Measurements from ENCODE around the gene PDCD1LG2.

Gene PDCD1LG2

DNA sequence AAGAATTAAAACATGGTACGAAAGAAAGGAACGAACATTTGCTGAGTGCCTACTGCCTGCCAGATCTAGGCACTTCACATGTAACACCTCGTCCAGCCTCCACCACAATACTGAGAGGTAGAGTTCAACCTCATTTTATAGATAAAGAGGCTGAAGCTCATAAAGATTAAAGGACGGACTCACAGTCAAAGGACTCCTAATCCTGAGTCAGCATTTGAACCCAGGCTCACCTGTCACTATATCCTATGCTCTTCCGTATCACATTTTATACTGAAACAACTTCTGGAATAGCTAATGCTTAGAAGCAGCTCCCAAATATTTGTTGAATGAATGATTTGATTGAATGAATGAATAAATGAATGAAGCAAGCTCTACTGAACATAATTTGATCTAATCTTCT lies 22.5 kb downstream of the PDCD1LG2 start:
- no peak for DNase-seq

DNA sequence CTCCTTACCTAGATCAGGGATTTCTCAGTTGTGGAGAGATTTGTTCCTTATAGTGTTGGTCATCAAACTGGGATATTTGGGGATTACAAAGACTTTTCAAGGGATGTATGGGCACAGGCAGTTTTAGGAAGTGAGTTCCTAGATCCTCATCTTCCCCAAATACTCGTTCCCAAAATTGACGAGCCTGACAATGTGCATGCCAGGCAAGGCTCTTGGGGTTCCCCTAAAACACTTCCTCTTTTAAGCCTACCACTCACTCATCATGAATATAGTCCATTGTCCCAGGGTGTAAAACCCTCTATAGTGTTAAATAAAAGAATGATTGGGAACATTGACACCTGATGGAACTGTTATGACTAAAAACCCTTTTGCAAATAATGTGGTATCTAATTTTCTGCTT lies 26.4 kb downstream of the PDCD1LG2 start:
- peak; percentile 13 for DNase-seq

DNA sequence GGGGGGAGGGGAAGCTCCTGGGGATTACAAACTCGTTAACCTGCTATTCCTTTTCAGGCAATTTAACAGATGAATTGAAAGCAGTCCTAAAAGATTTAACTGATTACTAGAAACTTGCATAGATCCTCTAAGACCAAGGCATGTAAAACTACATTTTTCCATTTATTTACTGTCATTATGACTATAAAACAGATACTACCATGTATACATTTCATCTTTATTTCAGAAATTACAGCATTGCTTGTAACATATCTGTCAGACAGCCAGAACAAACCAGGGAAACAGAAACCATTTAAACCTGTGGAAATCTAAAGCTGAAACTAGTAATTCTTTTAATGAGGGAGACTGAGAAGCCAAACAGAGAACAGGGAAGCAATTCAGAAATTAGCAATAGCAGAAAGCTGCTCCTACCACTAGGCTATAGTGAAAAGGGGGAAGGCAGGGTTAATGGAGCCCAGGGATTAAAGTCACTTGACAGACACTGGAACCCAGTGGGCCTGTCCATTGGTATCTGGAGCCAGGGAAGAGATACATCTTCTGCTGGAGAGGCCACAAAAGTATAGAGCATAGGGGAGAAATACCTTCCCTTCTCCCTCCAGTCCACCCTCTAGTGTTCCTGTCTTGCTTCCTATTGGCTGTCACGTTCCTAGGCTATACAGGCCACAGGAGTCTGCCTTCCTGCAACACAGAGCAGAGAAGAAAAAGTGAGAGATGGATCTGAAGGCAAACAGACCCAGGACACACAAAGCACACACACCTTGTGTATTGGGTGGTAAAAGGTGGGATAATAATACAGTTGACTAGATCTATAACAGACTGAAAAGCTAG lies 33.8 kb downstream of the PDCD1LG2 start:
- DNase-seq = no peak

DNA sequence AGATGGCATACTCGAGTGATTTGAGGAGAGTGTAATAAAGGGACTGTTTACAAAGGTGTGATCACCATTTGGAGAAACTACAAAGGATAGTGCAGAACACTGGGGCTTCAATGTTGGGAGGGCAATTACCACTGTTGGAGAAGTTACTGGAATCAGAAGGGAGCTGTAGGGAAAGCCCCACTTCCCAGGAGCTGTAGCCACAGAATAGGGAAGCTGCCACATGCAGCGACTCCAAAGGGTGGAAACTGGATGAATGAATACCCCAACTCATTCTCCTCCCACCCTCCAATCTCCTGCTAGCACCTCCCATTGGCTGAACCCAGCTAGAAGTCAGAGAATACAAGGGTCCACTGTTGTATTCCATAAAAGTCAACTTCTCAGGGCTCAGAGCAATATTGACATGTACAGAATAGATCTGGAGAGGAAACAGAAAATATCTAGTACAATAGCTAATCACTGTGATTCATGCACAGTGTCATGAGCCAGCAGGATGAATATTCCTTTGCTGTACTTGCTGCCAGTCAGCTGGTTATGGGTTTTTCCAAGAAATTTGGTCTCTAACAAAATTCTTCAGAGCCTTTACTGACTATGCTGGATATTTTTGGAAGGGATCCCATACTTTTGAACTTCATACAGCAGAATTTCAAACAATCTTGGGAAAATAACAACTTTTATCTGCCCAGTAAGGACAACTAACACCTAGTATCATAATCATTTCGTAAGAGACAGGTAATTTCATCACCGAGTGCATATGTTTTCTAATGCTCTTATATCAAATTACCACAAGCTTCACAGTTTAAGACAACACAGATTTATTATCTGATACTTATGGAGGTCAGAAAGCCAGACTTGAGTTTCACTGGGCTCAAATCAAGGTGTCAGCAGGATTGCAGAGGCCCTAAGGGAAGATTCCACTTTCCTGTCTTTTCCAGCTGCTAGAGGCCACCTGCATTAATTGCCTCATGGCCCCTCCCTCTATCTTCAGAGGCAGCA lies 39.6 kb downstream of the PDCD1LG2 start:
- no peak for DNase-seq

DNA sequence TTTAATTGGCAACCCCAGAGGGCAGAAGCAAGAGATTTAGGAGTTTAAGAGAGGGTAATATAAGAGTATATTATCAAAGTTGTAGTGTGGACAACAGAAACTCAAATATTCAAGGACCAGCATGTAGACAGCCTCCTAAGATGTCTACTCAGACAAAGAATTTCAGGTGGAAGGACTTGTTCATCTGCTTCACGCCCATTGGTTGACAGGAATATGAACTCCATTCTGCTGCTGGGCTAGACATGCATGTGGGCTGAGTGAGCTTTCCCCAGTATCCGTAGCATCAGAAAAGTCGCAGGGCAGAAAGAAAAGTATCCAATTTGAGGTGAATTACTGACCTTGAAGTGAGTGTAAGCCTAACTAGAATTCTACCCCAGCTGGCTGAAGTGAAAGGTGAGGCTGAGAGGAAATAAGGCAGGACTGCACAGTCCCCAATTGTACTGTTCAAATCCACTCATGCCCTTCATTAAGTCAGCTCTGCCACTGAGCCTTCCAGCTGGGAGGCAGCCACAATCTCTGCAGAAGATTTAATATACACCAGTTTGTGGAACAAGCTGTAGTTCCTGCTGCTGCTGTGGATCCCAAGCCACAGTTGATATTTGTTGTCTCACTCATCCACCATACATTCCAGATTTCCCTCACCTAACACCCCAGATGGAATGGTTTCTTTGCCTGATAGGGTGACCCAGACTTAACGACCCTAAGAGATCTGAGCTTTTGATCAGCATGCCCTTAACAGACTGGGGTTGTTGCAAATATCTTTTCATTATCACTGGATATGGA lies 41.2 kb downstream of the PDCD1LG2 start:
- no peak for DNase-seq

DNA sequence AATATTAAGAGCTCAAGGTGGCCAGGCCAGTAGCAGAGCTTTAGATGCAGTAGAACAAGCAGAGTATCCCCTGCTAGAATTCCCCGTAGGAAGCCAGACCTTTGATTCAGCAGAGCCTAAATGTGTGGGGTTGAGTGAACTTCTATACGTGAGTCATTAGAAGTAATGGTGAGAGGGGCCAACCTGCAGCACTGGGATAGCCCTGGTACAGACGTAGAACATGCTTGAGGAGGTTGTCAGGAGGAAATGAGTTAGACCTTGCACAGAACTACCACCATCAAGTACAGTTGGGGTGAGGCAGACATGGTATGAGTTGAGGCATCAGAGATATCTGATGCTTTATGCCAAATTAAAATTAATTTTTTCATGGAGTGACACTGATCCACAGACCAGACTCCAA lies 42.0 kb downstream of the PDCD1LG2 start:
- no peak for DNase-seq

DNA sequence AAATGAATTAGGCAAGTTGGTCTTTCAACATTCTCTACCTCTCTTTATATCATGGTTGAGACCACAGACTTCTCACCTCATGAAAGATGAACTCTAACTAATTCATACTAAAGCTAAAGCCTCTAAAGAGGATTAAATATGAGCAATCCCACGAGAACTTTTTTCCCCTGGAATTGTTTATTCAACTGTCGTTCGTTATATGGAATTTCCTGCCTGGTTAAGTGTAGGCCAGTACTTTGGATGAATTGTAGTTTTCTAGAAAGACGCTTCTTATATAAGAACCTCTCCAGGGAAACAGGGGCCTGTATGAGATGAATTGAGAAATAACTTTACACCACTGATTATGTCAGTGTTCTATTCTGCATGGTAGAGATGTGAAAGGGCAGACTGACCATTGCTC lies 42.9 kb downstream of the PDCD1LG2 start:
- no peak for DNase-seq

DNA sequence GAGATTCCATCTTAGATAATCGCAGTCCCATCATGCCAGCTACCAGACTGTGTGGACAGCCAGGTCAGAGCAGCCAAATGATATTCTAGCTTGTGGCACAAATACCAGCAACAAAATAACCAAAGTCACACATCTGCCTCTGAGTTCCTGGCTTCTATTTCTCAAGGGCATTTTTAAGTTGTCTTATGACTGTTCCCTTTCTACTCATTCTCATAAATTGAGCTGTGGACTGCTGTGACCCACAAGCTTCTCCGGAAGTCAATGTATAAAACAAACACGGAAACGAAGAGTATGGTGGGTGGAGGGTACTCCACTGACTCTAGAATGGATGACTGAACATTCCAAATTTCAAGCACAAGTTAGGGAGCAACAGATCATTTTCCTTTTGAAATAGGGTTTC lies 43.9 kb downstream of the PDCD1LG2 start:
- no peak for DNase-seq

DNA sequence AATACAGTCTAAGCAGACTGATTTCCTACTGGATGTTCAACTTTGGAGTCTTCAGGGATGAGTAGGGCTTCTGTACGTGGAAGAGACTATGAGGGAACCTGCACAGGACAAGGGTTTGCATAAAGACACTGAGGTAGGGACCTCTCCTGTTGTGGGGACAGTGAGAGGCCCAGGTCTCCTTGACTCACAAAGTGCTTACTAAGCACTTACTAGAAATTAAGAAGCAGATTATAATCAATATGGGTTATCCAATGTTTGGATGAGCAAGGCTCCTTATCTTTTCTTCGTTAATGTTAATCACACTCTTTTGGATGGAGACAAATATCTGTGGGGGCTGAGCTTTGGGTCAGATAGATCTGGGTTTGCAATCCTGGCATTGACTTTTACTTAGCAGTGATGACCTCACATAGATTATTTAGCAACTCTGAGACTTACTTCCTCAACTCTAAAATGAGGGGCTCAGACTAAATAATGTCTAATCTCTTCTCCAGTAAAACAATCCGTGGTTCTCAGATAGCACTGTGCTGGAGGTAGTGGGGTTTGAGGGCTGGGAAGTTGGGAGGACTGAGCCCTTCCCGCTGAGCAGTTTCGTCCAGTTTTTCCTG lies 45.9 kb downstream of the PDCD1LG2 start:
- no peak for DNase-seq

DNA sequence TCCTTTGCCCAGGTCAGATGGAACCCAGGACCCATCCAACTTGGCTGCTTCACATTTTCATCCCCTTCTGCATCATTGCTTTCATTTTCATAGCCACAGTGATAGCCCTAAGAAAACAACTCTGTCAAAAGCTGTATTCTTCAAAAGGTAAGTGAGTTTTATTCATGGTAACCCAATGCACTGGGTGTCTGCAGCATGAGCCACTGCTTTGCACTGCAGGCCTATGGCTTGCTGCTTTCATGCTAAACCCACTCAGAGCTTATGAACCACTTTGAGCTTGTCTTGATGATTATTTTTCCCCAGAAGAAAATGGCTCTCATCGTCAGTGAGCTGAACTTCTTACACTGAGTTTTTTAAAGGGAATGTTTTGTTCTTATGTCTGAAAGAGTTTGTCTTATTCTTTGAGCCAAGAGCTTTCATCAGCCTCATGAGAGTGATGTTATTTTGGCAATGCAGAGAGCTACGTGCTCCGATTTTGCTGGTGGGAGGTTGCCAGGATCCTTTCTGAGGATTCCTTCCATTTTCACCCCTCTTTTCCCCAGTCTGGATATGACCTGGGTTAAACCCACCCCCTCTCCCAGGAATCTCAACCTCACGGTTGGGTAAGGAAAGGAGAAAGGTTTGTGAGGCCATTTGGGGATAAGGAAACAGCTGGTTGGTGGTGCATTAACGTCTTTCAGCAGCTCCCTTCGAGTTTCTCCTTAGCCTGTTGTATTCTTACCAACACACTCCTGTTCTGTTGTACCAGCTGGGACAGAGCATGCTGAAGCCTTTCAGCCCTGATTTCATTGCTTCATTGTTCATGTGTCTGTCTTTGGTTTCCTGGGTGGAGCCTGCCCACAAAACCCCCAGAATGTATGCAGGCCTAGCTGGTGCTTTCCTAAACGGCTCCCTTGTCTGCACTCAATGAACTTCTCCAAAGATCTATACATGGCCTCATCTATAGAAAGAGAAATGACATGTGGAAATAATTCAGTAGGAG lies 47.6 kb downstream of the PDCD1LG2 start:
- DNase-seq = peak; percentile 72

DNA sequence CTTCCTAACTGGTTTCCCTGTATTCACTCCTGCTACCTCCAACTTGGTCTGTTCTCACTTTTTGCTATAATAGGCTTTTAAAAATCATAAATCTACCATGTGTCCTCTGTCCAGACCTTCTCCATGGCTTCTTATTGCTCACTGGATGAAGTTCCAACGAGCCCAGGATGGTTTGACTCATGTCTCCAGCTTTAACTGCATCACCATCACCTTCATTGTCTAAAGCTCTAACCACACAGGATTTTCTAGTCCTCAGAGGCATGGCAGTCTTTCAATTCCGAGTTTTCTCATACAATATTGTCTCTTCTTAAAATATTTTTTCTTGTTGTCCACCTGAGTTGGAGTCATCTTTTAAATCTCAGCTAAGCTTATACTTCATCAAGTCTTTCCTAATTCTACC lies 49.3 kb downstream of the PDCD1LG2 start:
- no peak for DNase-seq

DNA sequence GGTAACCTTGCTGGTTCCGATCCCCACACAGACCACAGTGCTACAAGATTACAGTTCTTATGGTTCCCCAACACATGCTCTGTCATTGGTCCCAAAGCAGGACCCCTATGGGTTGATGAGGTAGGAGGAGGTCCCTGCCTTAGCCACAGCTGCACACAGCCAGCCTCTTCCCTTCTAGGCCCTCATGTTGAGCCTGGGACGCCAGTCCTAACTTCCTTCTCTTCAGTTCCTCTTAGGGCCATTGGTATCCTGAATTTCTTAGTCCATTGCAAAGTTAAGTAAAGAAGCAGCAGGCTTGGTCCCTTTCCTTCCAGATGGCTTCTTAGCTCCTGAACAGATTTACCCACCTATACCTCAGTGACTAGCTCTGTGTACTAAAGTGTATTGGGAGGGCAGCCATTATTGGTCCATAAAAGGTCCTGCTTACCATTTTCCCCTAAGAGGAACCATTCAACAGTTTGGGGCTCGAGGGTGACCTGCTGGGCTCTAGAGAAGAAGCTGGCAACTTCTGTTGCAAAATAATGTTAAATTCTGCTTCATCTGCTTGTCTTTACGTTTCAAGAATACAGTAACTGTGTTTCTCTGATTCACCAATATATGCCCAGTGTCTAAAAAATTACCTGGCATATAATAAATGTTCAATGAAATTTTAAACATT lies 50.2 kb downstream of the PDCD1LG2 start:
- DNase-seq = no peak

DNA sequence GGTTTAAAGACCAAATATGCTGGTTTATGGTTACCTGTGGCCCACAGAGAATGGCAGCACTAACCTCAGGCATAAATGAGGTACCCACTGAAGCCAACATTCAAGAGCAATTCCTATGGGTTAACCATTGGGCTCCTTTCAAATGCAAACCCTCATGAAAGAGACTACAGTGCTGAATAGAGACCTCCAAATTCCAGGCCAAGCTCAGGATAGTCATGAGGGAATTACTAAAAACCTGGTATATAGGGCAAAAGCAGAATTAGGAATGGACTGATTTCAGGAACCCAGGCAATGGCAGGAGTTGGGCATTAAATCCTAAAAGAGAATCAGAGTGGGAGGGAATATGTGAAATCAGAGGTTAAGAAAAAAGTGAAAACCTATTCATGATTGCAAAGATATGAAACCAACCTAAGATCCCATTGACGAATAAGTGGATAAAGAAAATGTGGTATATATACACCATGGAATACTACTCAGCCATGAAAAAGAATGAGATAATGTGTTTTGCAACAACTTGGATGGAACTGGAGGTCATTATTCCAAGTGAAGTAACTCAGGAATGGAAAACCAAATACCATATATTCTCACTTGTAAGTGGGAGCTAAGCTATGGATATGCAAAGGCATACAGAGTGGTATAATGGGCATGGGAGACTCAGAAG lies 51.6 kb downstream of the PDCD1LG2 start:
- DNase-seq = no peak

DNA sequence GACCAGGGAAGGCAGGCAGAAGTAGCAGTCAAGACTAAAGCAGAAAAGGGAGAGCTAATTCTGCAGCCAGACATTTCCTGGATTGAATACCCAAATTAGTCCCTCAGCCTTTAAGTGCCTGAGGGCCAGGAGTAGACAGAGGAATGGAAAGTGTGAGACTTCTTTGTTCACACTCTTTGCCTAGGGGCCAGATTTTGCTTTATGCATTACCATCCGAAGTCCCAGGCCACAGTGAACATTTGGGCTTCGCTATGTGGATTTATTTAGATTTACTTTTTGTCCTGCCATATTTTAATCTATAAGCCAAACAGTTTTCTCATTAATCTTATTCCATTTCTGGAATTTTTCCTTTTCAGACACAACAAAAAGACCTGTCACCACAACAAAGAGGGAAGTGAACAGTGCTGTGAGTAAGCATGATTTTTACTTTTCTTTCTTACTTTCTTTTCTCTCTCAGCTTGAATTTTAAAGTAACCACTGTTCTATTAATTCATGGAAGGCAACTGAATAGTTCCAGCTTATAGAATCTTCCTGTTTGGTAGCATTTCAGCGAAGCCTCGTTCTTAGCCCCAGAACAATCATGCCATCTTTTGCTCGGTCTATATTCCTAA lies 52.6 kb downstream of the PDCD1LG2 start:
- no peak for DNase-seq

DNA sequence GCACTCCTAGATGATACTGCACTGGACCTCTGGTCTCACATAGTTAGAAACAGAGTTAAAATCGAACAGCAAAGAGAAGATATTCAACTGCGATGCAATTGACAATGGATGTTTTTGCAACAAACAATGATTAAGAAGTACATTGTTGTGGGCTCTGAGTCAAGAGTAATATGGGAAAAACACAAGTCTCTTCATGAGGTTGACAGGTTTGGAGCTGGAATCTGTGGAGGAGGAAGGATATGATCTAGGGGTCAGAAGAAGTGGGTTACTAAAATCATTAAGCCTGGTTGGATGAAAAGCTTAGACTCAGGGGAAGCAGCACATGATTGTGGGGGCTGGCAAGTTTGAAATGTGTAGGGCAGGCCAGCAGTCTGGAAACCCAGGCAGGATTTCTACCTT lies 53.1 kb downstream of the PDCD1LG2 start:
- no peak for DNase-seq

DNA sequence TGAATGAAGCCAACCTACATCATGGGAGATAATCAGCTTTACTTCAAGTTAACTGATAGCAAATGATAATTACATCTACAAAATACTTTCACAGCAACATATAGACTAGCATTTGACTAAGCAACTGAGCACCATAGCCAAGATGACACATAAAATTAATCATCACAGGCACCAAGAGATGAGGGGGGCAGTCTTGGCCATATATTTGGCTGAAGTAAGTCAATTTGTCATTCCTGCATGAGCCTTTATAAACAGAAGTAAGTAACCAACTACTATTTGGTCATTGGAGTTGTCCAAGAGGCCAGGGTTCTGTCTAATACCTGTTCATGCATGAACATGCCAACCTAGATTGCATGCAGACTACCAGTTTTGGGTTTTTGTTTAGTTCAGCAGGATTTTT lies 53.6 kb downstream of the PDCD1LG2 start:
- DNase-seq = no peak

DNA sequence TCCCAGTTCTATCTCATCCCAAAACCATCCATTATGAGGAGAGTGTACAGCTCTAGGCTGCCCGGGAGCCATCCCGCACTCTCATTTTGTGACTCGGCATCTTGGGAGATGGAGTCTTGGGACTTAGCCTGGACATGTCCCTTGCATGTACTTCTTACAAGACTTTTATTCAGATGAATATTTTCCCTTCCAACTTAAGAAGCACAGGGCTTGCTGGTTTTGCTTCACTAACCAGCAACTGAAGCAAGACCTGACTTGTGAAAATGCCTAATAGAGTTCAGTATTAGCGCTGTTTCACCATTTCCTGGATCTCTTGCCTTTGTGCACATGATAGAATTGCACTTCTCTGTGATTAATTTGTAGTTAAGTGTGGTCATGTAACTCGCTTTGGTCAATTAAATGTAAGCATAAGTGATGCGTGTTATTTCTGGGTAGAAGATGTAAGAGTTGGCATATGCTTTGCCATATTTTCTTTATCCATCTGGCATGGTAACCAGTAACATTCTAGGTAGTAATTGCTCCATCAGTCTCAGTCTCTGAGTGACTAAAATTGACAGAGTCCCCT lies 55.8 kb downstream of the PDCD1LG2 start:
- no peak for DNase-seq

DNA sequence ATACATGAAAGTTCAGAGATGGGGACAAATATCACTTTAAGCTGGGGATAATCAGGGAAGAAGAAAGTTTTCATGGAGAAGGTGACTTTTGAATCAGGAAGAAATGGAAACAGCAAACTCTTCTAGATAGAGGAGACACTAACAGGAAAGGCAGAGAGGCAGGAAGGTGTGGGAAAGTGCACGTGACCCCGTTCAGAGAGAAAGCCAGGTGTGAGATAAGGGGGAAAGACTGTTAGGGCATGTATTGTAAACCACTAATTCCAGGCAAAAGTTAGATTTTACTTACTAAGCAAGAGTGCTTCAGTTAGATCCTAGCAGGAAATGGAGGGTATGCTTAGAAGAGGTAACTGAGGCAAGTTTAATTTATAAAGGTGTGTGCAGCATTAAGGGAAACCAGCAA lies 58.5 kb downstream of the PDCD1LG2 start:
- no peak for DNase-seq

DNA sequence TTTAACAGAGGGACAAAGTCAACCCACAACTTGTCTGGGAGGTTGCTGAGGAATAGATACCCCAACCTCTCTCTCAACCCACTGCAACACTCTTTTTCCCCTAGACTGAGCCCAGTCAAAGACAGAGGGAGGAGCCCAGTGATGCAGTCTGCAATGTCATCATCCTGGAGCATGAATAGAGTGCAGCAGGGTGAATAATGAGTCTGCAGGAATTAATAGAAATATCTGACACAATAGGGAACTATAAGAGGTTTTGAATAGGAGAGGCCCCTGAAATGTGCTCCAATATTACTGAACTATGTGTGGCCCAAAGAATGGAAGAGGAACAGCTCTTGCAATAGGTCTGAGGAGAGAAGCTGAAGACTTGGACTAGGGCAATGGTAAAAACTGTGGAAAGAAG lies 59.1 kb downstream of the PDCD1LG2 start:
- DNase-seq = peak; percentile 19

Data from CD4-positive, alpha-beta T cell treated with Interferon gamma for 1 hour (primary cell).